Erythroblast (primary cell): ENCODE data around the gene TBPL1.

ENCODE experiments used
- GATA1 ChIP-seq: IDR thresholded peaks from 2 replicates; pipeline ENCODE4 v1.6.1; 2011; ENCODE audit warnings: low read depth, mild to moderate bottlenecking, control low read depth, low read length, moderate library complexity
- POLR2A ChIP-seq: IDR thresholded peaks from 2 replicates; pipeline ENCODE4 v1.6.1; 2011; ENCODE audit warnings: mild to moderate bottlenecking, low read length

DNA sequence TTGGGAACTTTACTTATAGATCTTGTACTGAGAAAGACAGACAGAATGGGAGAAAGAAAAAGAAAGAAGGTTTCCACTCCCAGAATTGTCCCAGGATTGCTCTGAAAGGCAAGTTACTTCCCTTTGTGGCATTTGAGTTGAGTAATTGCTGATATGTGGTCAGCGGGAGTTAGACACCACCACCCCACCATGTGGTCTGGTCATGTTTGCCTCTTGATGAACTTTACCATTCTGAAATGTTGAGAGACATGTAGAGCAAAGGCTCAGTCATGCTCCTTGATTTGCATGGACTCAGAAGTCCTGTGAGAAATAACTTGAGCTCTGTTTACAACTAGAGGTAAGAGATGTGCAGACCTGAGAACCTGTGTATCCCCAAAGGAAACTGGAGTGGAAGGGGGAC lies 47.0 kb upstream of the TBPL1 start:
- TF ChIP-seq POLR2A (no peak), GATA1 (no peak)
